ENCODE data around the gene SH3BP5. TPM values are rescaled to one million over a fixed set of nuclear protein-coding genes. Genes with fewer than 3 reads are reported as not detected.

SH3BP5 gene
- total RNA-seq, 4 donors from 2014 or later = 99.0 to 113 (median 105) TPM

DNA sequence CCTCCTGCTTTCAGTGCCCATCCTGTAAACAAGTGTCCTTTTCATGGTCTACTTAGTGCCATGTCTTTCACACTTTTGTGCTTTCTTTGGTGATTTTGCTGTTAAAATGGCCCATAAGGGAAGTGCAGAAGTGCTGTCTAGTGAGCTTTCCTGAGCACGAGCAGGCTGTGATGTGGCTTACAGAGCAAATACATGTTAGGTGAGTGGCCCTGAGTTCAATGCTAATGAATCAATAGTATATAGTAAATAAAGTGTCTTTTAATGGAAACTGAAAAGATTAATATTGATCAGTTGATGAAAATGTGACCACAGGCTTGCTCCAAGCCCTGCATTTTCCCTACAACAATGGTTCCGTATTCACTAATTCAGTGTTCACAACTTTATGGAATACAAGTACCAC lies 5.7 kb downstream of the SH3BP5 start:
- no peak overlapping the region for H3K4me3 ChIP-seq
- no peaks in the 10 kb centered on the region for H3K27me3 ChIP-seq
- no peaks in the 10 kb centered on the region for H3K9me3 ChIP-seq
- TF ChIP-seq POLR2A (IDR thresholded peaks at IDR 0.05) (no peak), EP300 (IDR thresholded peaks at IDR 0.05) (no peak)
- TF ChIP-seq, protein P1, sequence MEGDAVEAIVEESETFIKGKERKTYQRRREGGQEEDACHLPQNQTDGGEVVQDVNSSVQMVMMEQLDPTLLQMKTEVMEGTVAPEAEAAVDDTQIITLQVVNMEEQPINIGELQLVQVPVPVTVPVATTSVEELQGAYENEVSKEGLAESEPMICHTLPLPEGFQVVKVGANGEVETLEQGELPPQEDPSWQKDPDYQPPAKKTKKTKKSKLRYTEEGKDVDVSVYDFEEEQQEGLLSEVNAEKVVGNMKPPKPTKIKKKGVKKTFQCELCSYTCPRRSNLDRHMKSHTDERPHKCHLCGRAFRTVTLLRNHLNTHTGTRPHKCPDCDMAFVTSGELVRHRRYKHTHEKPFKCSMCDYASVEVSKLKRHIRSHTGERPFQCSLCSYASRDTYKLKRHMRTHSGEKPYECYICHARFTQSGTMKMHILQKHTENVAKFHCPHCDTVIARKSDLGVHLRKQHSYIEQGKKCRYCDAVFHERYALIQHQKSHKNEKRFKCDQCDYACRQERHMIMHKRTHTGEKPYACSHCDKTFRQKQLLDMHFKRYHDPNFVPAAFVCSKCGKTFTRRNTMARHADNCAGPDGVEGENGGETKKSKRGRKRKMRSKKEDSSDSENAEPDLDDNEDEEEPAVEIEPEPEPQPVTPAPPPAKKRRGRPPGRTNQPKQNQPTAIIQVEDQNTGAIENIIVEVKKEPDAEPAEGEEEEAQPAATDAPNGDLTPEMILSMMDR (IDR thresholded peaks at IDR 0.05) = no peak
- H3K27ac ChIP-seq = peak overlapping the region; percentile 94 to 98 (median 96)
- H3K36me3 ChIP-seq = peaks cover 0 to 7% (median 0%) of the 10 kb centered on the region in 3 donors
- peaks cover 3 to 95% (median 75%) of the 10 kb centered on the region in 4 donors for H3K4me1 ChIP-seq
- no peak for DNase-seq (ENCODE audit: low spot score in 2 of 2)
- WGBS, 2 donors = 84 to 90% methylated on average over 2 of the region's 2 CpGs

DNA sequence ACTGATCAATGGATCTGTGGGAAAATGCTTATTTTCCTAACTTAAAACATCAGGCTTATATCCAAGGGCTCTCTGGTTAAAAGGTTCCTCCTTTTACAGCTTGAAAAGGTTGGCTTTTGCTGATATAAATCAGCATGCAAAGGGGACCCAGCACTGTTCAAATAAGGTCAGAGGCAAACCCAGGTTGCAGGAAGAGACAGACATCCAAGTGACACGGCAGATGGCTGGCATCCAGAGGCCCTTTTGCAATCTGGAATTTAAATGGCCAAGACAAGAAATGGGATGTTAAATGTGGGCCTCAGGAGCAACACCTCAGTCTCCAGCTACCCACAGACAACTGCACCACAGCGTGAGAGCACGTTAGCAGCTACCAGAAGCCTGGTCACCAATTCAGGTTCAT lies 6.3 kb downstream of the SH3BP5 start:
- Histone ChIP-seq H3K4me3 (no peak overlapping the region), H3K27ac (peak overlapping the region; percentile 94 to 98 (median 96)), H3K27me3 (no peaks in the 10 kb centered on the region), H3K36me3 (peaks cover 0 to 7% (median 0%) of the 10 kb centered on the region in 3 donors), H3K4me1 (peaks cover 3 to 100% (median 81%) of the 10 kb centered on the region in 4 donors), H3K9me3 (no peaks in the 10 kb centered on the region)
- 55 to 57% methylated on average over 3 of the region's 3 CpGs for WGBS, 2 donors
- TF ChIP-seq, protein P1 (IDR thresholded peaks at IDR 0.05) = no peak
- TF ChIP-seq POLR2A (IDR thresholded peaks at IDR 0.05) (no peak), EP300 (IDR thresholded peaks at IDR 0.05) (no peak)
- DNase-seq (ENCODE audit: low spot score in 2 of 2) = peak in 1 of 2 donors; percentile 58

DNA sequence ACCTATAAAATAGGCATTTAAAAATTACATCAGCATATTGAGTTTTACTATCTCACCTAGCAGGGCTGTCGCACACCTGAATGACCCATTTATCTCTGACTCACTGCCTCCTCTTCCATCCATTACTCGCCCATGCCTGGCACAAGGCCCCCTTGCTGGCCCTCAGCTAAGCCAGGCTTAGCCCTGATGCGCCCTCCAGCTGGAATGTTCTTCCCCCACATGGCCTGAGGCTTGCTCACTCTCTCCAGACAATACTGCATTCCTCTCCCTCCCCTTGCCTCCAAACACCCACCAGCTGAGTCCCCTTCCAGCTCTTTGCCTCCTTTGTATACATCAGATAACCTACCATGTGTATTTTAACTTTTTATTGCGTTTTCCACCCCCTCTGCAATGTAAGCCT lies 7.2 kb downstream of the SH3BP5 start:
- Histone ChIP-seq H3K27ac (peak overlapping the region; percentile 94 to 98 (median 96)), H3K27me3 (no peaks in the 10 kb centered on the region), H3K36me3 (peaks cover 0 to 7% (median 0%) of the 10 kb centered on the region in 3 donors), H3K9me3 (no peaks in the 10 kb centered on the region), H3K4me1 (peaks cover 3 to 100% (median 84%) of the 10 kb centered on the region in 4 donors), H3K4me3 (no peak overlapping the region)
- TF ChIP-seq, protein P1 (IDR thresholded peaks at IDR 0.05) = no peak
- peak in 1 of 2 donors; percentile 60 for TF ChIP-seq EP300 (IDR thresholded peaks at IDR 0.05)
- no peak for DNase-seq (ENCODE audit: low spot score in 2 of 2)
- WGBS, 2 donors = 31 to 35% methylated on average over 4 of the region's 4 CpGs

DNA sequence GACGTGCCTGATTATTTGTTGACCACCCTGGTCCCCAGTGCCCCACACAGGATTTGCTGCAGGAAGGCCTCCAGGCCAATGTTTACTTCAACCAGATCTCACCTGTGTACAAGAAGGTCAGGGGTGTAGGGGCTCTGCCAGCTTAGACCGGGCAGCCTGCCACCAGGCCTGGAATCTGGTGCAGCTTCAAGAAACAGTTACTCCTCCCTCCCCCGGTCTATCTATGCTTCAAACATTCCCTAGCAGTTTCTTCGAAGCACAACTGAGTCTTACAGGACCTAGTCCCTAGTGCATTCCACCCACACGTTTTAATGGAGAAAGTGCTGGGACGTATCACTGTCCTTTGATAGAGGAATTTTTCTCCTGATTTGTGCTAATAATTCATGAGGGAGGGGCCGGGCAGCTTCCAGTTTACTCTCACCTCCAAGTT lies 8.0 kb downstream of the SH3BP5 start:
- H3K27me3 ChIP-seq = no peaks in the 10 kb centered on the region
- WGBS, 2 donors = 18 to 20% methylated on average over 7 of the region's 7 CpGs
- H3K4me3 ChIP-seq = no peak overlapping the region
- peaks cover 0 to 7% (median 0%) of the 10 kb centered on the region in 3 donors for H3K36me3 ChIP-seq
- peak overlapping the region; percentile 94 to 98 (median 96) for H3K27ac ChIP-seq
- peaks cover 3 to 100% (median 84%) of the 10 kb centered on the region in 4 donors for H3K4me1 ChIP-seq
- no peak for DNase-seq (ENCODE audit: low spot score in 2 of 2)
- H3K9me3 ChIP-seq = no peaks in the 10 kb centered on the region
- no peak for TF ChIP-seq POLR2A (IDR thresholded peaks at IDR 0.05)
- peak in 1 of 2 donors; percentile 42 for TF ChIP-seq EP300 (IDR thresholded peaks at IDR 0.05)

DNA sequence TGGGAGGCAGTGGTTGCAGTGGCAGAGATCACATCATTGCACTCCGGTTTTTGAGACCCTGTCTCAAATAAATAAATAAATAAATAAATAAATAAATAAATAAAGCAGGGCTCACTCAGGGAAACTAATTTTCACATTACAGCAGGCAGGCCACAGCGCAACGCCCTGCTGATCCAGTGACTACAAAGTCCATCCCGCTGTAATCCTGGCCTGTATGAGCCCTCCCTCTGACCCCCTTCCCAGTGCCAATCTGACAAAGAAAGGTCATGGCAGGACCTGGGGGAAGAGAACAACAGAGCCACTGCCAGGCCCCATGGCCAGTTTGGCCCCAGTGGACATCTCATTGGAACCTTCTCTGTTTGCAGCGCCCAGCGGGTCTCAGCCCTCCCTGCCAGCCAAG lies 9.3 kb downstream of the SH3BP5 start:
- peaks cover 0 to 7% (median 0%) of the 10 kb centered on the region in 3 donors for H3K36me3 ChIP-seq
- H3K27ac ChIP-seq = peak overlapping the region; percentile 94 to 98 (median 96)
- no peak overlapping the region for H3K4me3 ChIP-seq
- TF ChIP-seq POLR2A (IDR thresholded peaks at IDR 0.05) (no peak), EP300 (IDR thresholded peaks at IDR 0.05) (no peak)
- TF ChIP-seq, protein P1 (IDR thresholded peaks at IDR 0.05) = no peak
- 62 to 69% methylated on average over 6 of the region's 6 CpGs for WGBS, 2 donors
- no peak for DNase-seq (ENCODE audit: low spot score in 2 of 2)
- no peaks in the 10 kb centered on the region for H3K27me3 ChIP-seq
- H3K4me1 ChIP-seq = peaks cover 3 to 100% (median 84%) of the 10 kb centered on the region in 4 donors
- no peaks in the 10 kb centered on the region for H3K9me3 ChIP-seq

Data from tibial nerve (tissue), 4 donors.